HG02884 (cell line): ENCODE results near the gene ZNF253.
A peak's percentile ranks its signal among the peaks of the same experiment; 100 is the strongest.
"Not testable (repeated sequence)": the region's sequence is repeated elsewhere in the genome, so short reads cannot be mapped to it uniquely, and the experiment has no call there.

Source experiments
- ATAC-seq: cut with Tn5 transposase; IDR thresholded peaks from one replicate; pipeline ENCODE4 v1.9.1; 2021; ENCODE audit warnings: mild to moderate bottlenecking, moderate library complexity; ENCODE audit not compliant: unreplicated experiment

Gene ZNF253

DNA sequence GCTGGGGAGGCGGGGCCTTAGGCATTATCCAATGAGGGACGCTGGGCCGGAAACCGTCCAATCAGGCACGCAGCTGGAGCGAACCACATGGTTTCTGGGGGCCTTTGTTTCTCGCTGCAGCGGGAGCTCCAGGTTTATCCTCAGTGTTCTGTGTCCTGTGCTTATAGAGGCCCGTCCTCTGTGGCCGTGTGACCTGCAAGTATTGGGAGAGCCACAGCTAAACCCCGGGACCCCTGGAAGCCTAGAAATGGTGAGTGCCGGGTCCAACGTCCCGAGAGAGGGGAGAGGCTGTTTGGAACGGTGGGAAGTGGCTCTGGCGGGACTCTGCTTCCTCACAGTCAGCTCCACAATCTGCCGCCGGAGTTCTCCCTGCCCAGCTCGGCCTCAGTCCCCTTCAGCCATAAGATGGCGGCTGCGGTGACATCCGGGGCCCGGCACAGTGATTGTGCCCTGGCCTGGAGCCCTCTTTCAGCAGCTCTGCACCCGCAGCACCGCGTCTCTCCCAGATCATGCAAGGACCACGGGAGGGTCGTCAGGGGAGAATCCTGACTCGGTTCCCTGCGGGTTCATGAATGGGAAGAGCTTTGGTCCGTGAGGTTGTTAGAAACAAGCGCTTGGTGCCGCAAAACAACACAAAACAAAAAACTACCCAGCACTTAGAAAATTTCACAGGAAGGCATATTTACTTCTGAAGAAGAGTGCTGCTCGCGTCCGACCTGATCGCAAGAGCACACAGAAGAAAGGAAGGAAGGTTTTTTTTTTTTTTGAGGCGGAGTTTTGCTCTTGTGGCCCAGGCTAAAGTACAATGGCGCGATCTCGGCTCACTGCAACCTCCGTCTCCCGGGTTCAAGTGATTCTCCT is at the start of gene ZNF253:
Gene ZNF253, plus strand, starts transcription at position 133 of the 861 bp plus-strand sequence. Its CDS starts 115 bp downstream, at position 248.
- peak; percentile 87 for ATAC-seq

GRCh38 chr19:19816679-19817078 is 49.0 kb upstream of the ZNF253 start:
- no peak for ATAC-seq

DNA sequence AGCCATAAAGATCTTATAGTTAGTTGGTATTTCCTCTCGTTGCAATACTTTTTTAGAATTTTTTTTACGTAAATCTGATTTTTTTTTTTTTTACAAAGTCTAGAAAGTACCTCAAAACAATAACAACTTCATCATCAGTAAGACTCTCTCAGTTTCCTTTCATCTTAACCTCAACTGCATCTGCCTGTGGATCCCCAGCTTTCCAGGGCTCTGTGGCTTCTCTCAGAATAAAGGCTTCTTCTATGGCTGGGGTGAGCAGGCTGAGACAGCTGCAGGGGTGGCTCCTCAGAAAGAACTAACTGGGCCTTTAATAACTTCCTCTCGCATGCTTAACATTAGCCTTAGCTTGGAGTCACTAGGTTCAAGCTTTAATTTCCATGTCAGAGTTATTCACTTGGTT is 48.3 kb upstream of the ZNF253 start:
- ATAC-seq: no peak

- ATAC-seq: no peak
These were observed 44.8 kb upstream of the ZNF253 start for GRCh38 chr19:19820774-19821320.

GRCh38 chr19:19821366-19821951 is 44.2 kb upstream of the ZNF253 start, which contains the start of gene ZNF506:
TSS of gene ZNF506 (minus strand) at chr19:19821750. CDS start at chr19:19821603, 147 bp downstream.
- ATAC-seq: peak; percentile 77

GRCh38 chr19:19821976-19822375 is 43.7 kb upstream of the ZNF253 start:
- ATAC-seq: not testable (repeated sequence)

DNA sequence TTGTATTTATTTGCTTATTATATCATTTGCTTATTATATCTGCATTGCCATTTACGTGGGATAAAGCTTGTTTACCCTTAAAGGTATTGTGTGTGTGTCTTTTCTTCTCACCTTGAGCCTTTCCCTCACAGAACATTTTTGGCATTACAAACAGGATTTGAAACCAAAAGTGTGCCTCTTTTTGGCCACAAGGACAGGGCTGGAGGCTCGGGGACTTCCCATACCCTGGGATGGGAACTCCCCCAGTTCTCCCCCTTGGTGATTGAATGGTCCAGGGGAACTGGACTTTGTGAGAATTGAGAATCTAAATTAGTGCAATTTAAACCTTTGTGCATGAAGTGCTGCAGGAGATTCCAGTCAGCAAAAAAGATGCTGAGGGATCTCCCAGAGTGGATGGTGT is 41.8 kb upstream of the ZNF253 start:
- no peak for ATAC-seq

GRCh38 chr19:19826875-19827274 is 38.8 kb upstream of the ZNF253 start:
- no peak for ATAC-seq

DNA sequence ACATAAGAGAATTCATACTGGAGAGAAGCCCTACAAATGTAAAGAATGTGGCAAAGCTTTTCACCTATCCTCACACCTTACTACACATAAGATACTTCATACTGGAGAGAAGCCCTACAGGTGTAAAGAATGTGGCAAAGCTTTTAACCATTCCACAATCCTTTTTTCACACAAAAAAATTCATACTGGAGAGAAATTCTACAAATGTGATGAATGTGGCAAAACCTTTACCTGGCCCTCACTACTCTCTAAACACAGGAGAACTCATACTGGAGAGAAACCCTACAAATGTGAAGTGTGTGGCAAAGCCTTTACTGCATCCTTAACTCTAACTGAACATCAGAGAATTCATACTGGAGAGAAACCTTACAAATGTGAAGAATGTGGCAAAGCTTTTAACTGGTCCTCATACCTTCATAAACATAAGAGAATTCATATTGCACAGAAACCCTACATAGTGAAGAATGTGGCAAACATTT is 30.1 kb upstream of the ZNF253 start:
- ATAC-seq: no peak

- no peak for ATAC-seq
These were observed 17.9 kb upstream of the ZNF253 start for GRCh38 chr19:19847781-19848180.

DNA sequence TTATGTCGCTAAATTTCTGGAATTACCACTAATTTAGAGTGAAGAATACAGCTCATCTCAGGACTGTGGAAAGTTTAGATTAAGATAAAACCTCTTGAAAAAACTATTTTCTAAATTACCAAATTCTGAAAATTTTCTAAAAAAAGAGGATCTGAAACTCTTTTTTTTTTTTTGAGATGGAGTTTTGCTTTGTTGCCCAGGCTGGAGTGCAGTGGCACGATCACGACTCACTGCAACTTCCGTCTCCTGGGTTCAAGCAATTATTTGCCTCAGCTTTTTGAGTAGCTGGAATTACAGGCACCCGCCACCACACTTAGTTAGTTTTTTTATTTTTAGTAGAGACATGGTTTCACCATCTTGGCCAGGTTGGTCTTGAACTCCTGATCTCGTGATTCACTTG is 16.6 kb upstream of the ZNF253 start:
- ATAC-seq: no peak

DNA sequence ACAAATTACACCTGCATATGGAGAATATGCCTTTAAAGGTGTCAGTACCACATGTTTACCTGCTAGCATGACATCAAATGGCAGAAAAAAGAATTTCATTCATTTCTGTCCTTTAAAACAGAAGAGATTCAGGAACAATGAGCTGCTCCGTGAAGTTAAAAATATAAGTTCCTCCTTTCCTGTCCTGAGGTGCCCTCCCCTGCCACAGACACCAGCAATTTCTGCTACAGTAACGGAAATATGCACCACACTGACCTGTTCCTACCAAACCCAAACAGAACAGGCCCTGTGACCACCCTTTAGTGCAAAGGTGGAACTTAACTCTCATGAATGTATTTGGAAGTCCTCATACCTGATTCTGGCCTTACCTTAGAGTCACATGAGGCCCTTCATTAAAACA is 13.9 kb upstream of the ZNF253 start:
- ATAC-seq: not testable (repeated sequence)

GRCh38 chr19:19858751-19859150 is 6.9 kb upstream of the ZNF253 start:
- ATAC-seq: no peak

DNA sequence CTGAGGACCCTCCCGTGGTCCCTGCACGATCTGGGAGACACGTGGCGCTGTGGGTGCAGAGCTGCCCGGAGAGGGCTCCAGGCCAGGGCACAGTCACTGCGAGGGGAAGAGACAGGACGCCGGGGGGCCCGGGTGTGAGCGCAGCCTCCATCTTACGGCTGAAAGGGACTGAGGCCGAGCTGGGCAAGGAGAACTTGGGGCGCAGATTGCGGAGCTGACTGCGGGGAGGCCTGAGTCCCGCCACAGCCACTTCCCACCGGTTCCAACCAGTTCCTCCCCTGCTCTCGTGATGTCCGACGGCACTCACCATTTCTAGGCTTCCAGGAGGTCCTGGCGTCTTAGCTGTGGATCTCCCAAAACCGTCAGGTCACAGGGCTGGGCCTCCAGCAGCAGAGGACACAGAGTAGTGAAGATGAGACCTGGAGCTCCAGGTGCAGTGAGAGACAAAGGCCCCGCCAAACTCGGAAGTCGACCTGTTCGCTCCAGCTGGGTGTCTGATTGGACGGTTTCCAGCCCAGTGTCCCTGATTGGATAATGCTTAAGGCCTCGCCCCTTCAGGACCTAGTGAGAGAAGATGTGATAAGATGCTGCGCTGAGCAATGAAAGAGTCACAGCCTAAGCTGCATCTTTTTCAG is 4.8 kb upstream of the ZNF253 start:
- ATAC-seq: no peak

- ATAC-seq: no peak
These were observed 1.0 kb downstream of the ZNF253 start for GRCh38 chr19:19866611-19867248.

- not testable (repeated sequence) for ATAC-seq
These were observed 4.4 kb downstream of the ZNF253 start for GRCh38 chr19:19870086-19870485.

GRCh38 chr19:19871932-19872331 is 6.2 kb downstream of the ZNF253 start:
- ATAC-seq: no peak

- ATAC-seq: no peak
These were observed 7.7 kb downstream of the ZNF253 start for GRCh38 chr19:19873381-19873780.

- no peak for ATAC-seq
These were observed 12.0 kb downstream of the ZNF253 start for GRCh38 chr19:19877724-19878123.

GRCh38 chr19:19884583-19884982 is 18.9 kb downstream of the ZNF253 start:
- no peak for ATAC-seq
